Activated gamma-delta T cell treated with Interleukin-2 at 50 U/mL for 16 hours (primary cell): ENCODE data around the gene NENF.
"Not testable (repeated sequence)": the region's sequence is repeated elsewhere in the genome, so short reads cannot be mapped to it uniquely, and the experiment has no call there.

Experiments used
- DNase-seq: peaks from one replicate; pipeline ENCODE4 v3.0.0-alpha.2; 2020

NENF gene

DNA sequence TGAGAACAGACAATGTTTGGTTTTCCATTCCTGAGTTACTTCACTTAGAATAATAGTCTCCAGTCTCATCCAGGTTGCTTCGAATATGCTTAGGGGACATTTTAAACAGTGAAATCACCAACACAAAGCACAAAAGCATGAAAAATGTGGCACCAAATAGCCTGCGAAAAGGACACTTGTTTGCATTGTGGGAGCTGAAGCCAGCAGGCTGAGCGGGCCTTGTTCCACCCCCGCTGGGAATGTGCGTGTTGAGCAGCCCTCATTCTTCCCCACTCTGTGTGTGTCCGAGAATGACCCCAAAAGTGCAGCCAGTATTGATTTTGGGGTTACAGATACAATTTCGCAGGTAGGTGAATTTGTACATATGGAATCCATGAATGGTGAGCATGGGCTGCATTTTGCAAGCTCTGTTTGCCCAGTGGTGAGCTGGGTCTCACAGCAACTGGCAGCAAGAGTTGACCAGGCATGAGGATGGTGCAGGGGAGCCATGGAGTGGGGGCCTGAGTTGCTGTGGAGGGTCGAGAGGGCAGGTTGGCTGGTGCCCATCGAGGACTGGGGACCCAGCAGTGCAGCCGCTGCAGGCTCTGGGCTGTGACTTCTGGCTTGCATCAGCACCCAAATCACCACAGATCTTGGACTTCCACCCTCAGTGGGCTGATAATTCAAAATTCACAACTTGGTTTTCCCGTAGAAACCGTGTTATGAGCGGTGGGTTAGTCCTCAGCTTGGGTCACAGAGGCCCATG is 29.4 kb downstream of the NENF start:
- DNase-seq = no peak

DNA sequence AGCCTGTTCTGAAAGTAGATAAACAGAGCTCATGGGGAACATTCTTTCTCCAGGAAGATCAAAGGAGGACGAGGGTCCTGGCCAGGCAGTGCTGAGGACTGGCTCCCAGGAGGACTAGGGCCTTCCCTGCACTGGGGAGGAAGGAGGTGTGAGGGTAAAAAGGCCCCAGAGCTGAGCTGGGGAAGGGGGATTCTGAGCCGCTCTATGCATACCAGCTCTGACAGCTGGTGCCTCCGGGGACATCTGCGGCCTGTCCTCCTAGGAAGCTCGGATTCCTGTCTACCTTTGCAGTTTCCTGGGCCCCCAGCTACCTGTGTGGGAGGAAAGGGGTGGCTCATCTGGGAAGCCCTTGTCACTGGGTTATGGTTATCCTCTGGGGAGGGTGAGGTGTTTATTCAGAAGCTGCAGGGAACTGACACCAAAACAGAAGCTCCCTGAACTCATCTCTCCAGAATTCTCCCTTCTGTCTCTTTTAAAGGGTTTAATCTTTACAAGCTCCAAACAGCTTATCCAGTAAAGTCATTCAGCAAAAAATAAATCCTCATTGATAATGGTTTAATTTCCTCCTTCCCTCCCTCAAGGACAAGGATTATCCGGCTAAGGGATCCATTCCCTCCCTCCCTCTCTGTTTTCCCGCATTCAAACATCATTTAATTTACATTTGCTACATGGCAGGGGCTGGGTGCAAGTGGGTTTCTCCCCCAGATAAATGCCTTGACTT is 31.0 kb downstream of the NENF start:
- no peak for DNase-seq

DNA sequence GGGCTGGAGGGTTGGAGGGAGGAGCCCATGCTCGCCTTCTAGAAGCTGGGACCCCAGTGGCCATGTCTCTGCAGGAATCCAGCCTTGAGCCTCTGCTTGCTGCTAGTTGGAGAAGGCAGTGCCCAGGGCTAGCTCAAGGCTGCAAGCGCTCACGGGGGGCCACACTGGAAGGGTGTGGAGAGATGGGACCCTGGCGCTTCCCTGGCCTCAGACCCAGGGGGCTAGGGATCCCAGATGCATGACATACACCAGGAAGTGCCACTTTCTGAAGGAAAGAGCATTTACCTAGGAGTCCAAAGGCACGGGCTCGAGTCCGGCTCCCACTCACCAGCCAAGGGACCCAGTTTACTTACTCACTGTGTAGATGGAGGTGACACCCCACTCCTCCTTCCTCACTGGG is 32.6 kb downstream of the NENF start:
- no peak for DNase-seq

- no peak for DNase-seq
Measured at GRCh38 chr1:212466437-212466836, 33.7 kb downstream of the NENF start.

DNA sequence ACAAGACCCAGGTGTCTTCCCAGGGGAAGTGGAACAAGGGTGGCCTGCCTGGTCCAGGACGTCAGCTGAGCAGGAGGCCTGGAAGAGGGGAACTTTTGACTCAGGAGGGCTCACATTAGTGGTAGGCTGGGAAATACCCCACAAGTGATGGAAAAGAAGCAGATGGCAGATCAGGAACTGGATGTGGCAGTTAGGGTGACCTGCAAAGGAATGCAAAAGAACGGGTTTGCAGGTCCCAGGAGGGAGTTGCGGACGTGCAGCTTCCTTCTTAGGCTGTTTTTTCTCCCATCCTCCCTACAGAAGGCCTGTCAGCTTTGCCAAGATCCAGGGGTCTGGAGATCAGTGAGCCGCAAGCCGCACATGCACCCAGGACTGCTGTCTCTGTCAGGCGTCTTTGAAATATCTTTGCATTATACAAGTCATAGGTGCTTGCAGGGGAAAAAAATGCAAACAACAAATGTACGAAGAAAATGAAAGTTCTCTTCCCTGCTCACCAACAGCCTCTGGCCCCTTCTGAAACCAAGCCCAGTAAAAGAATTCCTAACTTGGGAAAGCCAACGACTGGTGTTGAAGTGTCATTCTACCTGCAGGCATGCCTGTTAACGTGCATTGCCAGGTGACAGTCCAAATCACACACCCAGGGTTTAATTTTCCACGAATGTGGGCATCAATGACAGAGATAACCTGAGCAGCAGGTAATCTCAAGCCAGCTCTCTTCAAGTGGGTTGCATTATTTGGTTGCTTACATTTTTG is 34.4 kb downstream of the NENF start:
- no peak for DNase-seq

DNA sequence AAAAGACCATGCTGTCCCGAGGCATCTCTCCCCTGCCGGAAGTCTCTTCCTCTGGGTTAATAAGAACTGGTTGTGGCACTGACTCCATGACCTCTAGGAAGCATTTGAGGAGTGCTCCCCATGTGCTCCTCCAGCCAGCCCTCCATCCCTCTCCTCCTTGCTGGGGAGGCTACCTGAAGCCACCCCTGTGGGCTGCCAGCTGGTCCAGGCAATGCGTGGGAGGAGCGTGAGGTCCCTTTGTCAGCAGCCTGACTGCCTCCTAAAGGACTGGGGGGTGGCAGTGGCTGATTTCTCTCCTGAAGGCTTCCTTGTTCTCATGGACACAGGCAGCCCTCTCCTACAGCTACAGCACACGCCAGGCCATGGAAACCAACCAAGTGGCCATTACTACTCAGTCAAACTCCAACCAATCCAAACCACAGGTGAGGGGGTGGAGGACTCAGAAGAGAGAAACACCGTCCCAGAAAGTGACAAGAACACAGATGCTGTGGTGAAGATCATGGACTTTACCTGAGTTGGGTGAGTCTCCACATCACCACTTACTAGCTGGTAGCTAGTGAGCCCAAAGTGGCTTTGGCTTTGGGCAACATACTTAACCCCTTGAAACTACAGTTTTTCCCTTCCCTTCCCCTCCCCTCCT is 35.2 kb downstream of the NENF start:
- DNase-seq = no peak

- no peak for DNase-seq
Measured at GRCh38 chr1:212470059-212470458, 37.3 kb downstream of the NENF start.

DNA sequence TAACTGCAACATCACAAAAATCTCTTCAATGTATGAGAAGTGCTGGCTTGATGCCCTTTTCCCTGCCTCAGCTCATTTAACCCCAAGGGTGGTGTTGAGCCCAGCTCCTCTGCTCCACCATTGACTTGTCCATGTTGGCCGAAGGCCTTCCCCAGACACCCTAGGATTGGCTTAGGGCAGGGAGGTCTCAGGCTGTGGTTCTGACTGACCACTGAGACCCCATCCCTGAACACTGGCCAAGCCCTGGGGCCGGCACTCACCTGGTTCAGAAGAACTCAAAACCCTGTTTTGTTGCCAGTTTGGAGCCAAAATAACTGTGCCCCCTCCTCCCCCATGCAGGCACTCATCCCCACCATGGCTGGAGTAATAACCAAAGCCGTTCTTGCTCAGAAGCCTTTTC is 38.6 kb downstream of the NENF start:
- DNase-seq = no peak

- no peak for DNase-seq
Measured at GRCh38 chr1:212471891-212472675, 39.4 kb downstream of the NENF start.

DNA sequence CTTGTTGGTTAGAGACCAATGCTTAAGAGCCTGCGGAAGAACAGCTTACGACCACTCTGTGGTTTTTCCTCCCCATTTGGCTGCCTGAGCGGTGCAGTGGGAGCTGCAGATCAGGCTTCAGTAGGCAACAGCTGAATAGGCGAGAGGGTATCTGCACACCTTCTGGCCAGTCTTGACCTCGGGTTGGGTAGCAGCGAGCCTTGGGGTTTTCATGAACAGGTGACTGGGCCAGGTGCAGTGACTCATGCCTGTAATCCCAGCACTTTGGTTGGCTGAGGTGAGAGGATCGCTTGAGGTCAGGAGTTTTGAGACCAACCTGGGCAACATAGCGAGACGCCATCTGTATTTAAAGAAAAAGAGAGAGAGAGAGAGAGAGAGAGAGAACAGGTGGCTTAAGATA is 41.0 kb downstream of the NENF start:
- DNase-seq = no peak

DNA sequence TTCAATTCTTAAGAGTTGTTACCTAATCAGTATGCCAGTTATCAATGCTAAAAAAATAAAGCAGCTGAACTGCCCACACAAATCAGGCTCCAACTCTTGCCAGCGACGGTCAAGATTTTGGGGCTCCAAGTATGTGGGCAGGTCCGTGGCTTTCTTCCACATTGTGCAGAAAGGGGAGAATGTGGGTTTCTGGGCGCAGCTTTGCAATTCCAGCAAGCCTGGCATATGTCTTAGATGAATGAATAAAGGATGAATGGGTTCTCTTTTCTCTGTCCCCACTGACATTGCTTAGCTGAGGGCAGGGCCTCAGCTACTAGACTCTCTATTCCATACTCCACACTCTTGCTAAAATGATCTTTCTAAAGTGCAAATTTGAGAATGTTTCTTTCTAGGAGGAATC is 42.4 kb downstream of the NENF start:
- DNase-seq = no peak

DNA sequence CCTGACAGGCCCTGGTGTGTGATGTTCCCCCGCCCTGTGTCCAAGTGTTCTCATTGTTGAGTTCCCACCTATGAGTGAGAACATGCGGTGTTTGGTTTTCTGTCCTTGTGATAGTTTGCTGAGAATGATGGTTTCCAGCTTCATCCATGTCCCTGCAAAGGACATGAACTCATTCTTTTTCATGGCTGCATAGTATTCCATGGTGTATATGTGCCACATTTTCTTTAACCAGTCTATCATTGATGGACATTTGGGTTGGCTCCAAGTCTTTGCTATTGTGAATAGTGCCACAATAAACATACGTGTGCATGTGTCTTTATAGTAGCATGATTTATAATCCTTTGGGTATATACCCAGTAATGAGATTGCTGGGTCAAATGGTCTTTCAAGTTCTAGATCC is 43.1 kb downstream of the NENF start:
- DNase-seq = not testable (repeated sequence)

- DNase-seq = peak; percentile 69
Measured at GRCh38 chr1:212477014-212477679, 44.4 kb downstream of the NENF start.

DNA sequence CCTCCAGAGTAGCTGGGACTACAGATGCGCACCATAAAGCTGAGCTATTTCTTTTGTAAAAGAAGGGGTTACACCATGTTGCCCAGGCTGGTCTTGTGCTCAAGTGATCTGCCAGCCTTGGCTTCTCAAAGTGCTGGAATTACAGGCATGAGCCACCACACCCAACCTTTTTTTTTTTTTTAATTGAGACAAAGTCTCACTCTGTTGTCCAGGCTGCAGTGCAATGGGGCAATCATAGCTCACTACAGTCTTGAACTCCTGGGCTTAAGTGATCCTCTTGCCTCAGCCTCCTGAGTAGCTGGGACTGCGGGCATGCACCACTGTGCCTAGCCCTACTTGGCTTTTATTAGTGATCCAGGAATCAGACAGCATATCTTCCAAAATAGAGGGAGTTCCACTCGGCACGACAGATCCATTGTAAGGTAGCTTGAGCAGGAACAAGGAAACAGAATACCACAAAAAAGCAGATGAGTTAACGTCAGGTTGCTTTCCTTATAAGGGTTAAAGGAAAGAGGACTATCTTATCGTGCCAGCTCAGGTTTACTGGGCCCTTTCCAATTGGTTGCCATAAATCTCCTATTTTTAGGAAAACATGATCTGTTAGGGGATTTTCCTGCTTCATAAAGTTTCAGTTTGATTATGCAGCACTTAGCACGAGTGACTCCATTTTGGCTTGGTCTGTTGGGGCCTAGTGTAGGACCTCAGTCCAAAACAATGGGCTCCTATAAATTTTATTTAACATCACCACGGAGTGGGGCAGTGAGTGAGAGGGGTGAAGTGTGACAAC is 45.2 kb downstream of the NENF start:
- DNase-seq = no peak

GRCh38 chr1:212478467-212479025 is 45.8 kb downstream of the NENF start:
- no peak for DNase-seq

GRCh38 chr1:212479188-212479587 is 46.5 kb downstream of the NENF start:
- no peak for DNase-seq

DNA sequence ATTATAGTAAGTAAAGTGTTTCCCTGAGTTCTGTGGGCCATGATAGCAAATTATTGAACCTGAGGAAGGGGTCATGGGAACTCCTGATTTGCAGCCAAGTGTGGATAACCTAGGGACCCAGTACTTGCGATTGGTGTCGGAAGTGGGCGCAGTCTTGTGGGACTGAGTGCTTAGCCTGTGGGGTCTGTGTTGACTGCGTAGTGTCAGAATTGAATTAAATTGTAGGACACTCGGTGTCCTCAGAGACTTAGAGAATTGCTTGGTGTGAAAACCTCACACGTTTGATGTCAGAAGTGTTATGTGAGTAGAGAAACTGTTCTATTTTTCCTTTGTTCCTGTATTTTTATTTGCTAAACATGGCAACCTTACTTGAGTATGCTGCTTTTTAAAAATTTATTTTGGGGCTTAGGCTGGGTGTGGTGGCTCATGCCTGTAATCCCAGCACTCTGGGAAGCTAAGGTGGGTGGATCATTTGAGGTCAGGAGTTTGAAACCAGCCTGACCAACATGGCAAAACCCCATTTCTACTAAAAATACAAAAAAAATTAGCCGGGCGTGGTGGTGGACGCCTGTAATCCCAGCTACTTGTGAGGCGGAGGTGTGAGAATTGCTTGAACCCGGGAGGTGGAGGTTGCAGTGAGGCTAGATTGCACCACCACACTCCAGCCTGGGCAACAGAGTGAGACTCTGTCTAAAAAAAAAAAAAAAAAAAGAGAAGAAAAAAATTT is 48.2 kb downstream of the NENF start:
- peak; percentile 22 for DNase-seq

- no peak for DNase-seq
Measured at GRCh38 chr1:212481438-212481767, 48.7 kb downstream of the NENF start.

GRCh38 chr1:212482006-212482636 is 49.4 kb downstream of the NENF start:
- no peak for DNase-seq
